Forelimb muscle (tissue), 1 donor: Measurements from ENCODE around the gene TBC1D24. TPM values are rescaled to one million over a fixed set of nuclear protein-coding genes. Genes with fewer than 3 reads are reported as not detected.

Experiments used
- DNase-seq: peaks from one replicate; pipeline ENCODE4 v3.0.0-alpha.2; 2013; ENCODE audit warnings: low read depth
- polyA plus RNA-seq: library from polyadenylated mRNA; unstranded; fragments of 120-200 nt; gene quantifications from one replicate; pipeline ENCODE4 v1.2.1, GENCODE V29; 2013; ENCODE audit not compliant: insufficient read length

Gene TBC1D24
- polyA plus RNA-seq, 1 donor: 25.1 TPM

- DNase-seq: no peak
These were observed 24.4 kb upstream of the TBC1D24 start for GRCh38 chr16:2450535-2450934.

- DNase-seq: no peak
These were observed 23.9 kb upstream of the TBC1D24 start for GRCh38 chr16:2450975-2451381.

- no peak for DNase-seq
These were observed 23.0 kb upstream of the TBC1D24 start for GRCh38 chr16:2451851-2452320.

GRCh38 chr16:2452650-2453049, 22.3 kb upstream of the TBC1D24 start:
- no peak for DNase-seq

GRCh38 chr16:2455081-2455845, 19.7 kb upstream of the TBC1D24 start:
- no peak for DNase-seq

- no peak for DNase-seq
These were observed 18.3 kb upstream of the TBC1D24 start for GRCh38 chr16:2456551-2457153.

- DNase-seq: no peak
These were observed 17.7 kb upstream of the TBC1D24 start for GRCh38 chr16:2457267-2457666.

- DNase-seq: no peak
These were observed 17.0 kb upstream of the TBC1D24 start for GRCh38 chr16:2457946-2458345.

GRCh38 chr16:2458887-2459646, 15.9 kb upstream of the TBC1D24 start:
- DNase-seq: no peak

- peak; percentile 69 for DNase-seq
These were observed 15.1 kb upstream of the TBC1D24 start, which contains the start of gene TEDC2 for GRCh38 chr16:2459647-2460390. TEDC2 (plus strand) TSS chr16:2460109; CDS start chr16:2460145, 36 bp downstream.

- no peak for DNase-seq
These were observed 14.6 kb upstream of the TBC1D24 start for GRCh38 chr16:2460391-2460713.

GRCh38 chr16:2460916-2461315, 14.0 kb upstream of the TBC1D24 start:
- DNase-seq: no peak

GRCh38 chr16:2462031-2462866, 12.7 kb upstream of the TBC1D24 start:
- no peak for DNase-seq

- DNase-seq: no peak
These were observed 10.6 kb upstream of the TBC1D24 start for GRCh38 chr16:2464333-2464732.

- DNase-seq: no peak
These were observed 9.1 kb upstream of the TBC1D24 start for GRCh38 chr16:2465653-2466415.

- DNase-seq: no peak
These were observed 8.0 kb upstream of the TBC1D24 start for GRCh38 chr16:2466667-2467527.

- DNase-seq: no peak
These were observed 7.2 kb upstream of the TBC1D24 start for GRCh38 chr16:2467528-2468232.

- DNase-seq: no peak
These were observed 6.6 kb upstream of the TBC1D24 start for GRCh38 chr16:2468233-2468724.
